ENCODE measurements around the gene RAB6A. TPM values are rescaled to one million over a fixed set of nuclear protein-coding genes. Genes with fewer than 3 reads are reported as not detected.

Gene RAB6A
- total and polyA plus RNA-seq, 2 donors (not counting 3 experiments of a cell fraction or from before 2014, with no cell fraction given) = 45.0 to 130 TPM

GRCh38 chr11:73651252-73651651, 109.6 kb downstream of the RAB6A start:
- H3K4me1 ChIP-seq (ENCODE audit: control insufficient read depth, extremely low read depth, insufficient read depth, low read length) = no peaks in the 10 kb centered on the region
- H3K9me3 ChIP-seq (replicated peaks; ENCODE audit: control insufficient read depth, insufficient read depth, low read length) = no peaks in the 10 kb centered on the region
- dilution Hi-C loops (cut with MboI; ENCODE audit: extremely low pct_ligation_motif_present, low sequenced_read_pairs) = no loop called here
- intact Hi-C loops (cut with micrococcal nuclease) = no loop called here
- DNase-seq (ENCODE audit: low read depth, low spot score) = no peak
- POLR2A ChIA-PET = no interaction called here
- no peak overlapping the region for H3K4me3 ChIP-seq (replicated peaks in 1 of 3; ENCODE audit: insufficient read depth in 1 of 3, low read depth in 1 of 3, low read length in 3 of 3)
- no peak overlapping the region for H3K9ac ChIP-seq (replicated peaks; ENCODE audit: extremely low read depth, insufficient read depth, low read length)
- H3K36me3 ChIP-seq (ENCODE audit: control insufficient read depth in 2 of 2, extremely low read depth in 1 of 2, insufficient read depth in 2 of 2, low read length in 2 of 2) = no peaks in the 10 kb centered on the region
- CTCF ChIA-PET = interaction anchor here (3.3 kb wide), 1 partner anchor 9 kb away, joined by 13 read pairs; no protein-coding TSS in a partner anchor
- no peak for FAIRE-seq
- H2AFZ ChIP-seq (ENCODE audit: low read depth, low read length) = no peak overlapping the region
- H3K79me2 ChIP-seq (ENCODE audit: control insufficient read depth, insufficient read depth, low read length) = no peaks in the 10 kb centered on the region
- no TSS peak for BruUV-seq (replicated peaks)
- no peak overlapping the region for H3K4me2 ChIP-seq (ENCODE audit: insufficient read depth, low read length)
- no peaks in the 10 kb centered on the region for H4K20me1 ChIP-seq (replicated peaks; ENCODE audit: control insufficient read depth, extremely low read depth, insufficient read depth, low read length)
- H3K27ac ChIP-seq (ENCODE audit: insufficient read depth, low read depth, low read length) = no peak overlapping the region
- TF ChIP-seq JUN (IDR thresholded peaks at IDR 0.05; ENCODE audit: borderline replicate concordance, insufficient read depth, insufficient read length, low read depth) = no peak
- no peak for TF ChIP-seq POLR2AphosphoS5 (IDR thresholded peaks at IDR 0.05; ENCODE audit: insufficient read depth, low read depth, low read length)
- no peak for TF ChIP-seq FOS (IDR thresholded peaks at IDR 0.05; ENCODE audit: borderline replicate concordance, insufficient read depth, low read length)
- no peak for TF ChIP-seq MAX (IDR thresholded peaks at IDR 0.05; ENCODE audit: insufficient read depth, insufficient read length)
- TF ChIP-seq EZH2 (IDR thresholded peaks at IDR 0.05; ENCODE audit: borderline replicate concordance, low read depth, low read length, severe bottlenecking) = no peak
- peaks cover 0 to 10% of the 10 kb centered on the region in 2 experiments for H3K27me3 ChIP-seq (ENCODE audit: control insufficient read depth in 2 of 2, insufficient read depth in 2 of 2, low read length in 2 of 2)
- H3K9me1 ChIP-seq (replicated peaks; ENCODE audit: control insufficient read depth, extremely low read depth, insufficient read depth, low read length) = no peaks in the 10 kb centered on the region

- Histone ChIP-seq H3K36me3 (ENCODE audit: control insufficient read depth in 2 of 2, extremely low read depth in 1 of 2, insufficient read depth in 2 of 2, low read length in 2 of 2) (no peaks in the 10 kb centered on the region), H2AFZ (ENCODE audit: low read depth, low read length) (no peak overlapping the region), H3K79me2 (ENCODE audit: control insufficient read depth, insufficient read depth, low read length) (no peaks in the 10 kb centered on the region), H3K4me2 (ENCODE audit: insufficient read depth, low read length) (no peak overlapping the region), H3K4me1 (ENCODE audit: control insufficient read depth, extremely low read depth, insufficient read depth, low read length) (no peaks in the 10 kb centered on the region), H3K9me1 (replicated peaks; ENCODE audit: control insufficient read depth, extremely low read depth, insufficient read depth, low read length) (no peaks in the 10 kb centered on the region), H3K27me3 (ENCODE audit: control insufficient read depth in 2 of 2, insufficient read depth in 2 of 2, low read length in 2 of 2) (peaks cover 5 to 19% of the 10 kb centered on the region in 2 experiments), H3K4me3 (replicated peaks in 1 of 3; ENCODE audit: insufficient read depth in 1 of 3, low read depth in 1 of 3, low read length in 3 of 3) (no peak overlapping the region), H4K20me1 (replicated peaks; ENCODE audit: control insufficient read depth, extremely low read depth, insufficient read depth, low read length) (no peaks in the 10 kb centered on the region), H3K9ac (replicated peaks; ENCODE audit: extremely low read depth, insufficient read depth, low read length) (no peak overlapping the region), H3K9me3 (replicated peaks; ENCODE audit: control insufficient read depth, insufficient read depth, low read length) (no peaks in the 10 kb centered on the region), H3K27ac (ENCODE audit: insufficient read depth, low read depth, low read length) (no peak overlapping the region)
- dilution Hi-C loops (cut with MboI; ENCODE audit: extremely low pct_ligation_motif_present, low sequenced_read_pairs) = no loop called here
- BruUV-seq (replicated peaks) = no TSS peak
- ChIA-PET POLR2A (no interaction called here), CTCF (interaction anchor here (0.9 to 3.3 kb wide), 3 partner anchors 10 to 299 kb away, joined by 3 to 21 read pairs (median 13); no protein-coding TSS in a partner anchor)
- TF ChIP-seq MAX (IDR thresholded peaks at IDR 0.05; ENCODE audit: insufficient read depth, insufficient read length) (no peak), POLR2A (IDR thresholded peaks at IDR 0.05; ENCODE audit: low read depth, low read length) (no peak), EZH2 (IDR thresholded peaks at IDR 0.05; ENCODE audit: borderline replicate concordance, low read depth, low read length, severe bottlenecking) (no peak), FOS (IDR thresholded peaks at IDR 0.05; ENCODE audit: borderline replicate concordance, insufficient read depth, low read length) (no peak), GATA2 (IDR thresholded peaks at IDR 0.05; ENCODE audit: insufficient read depth, insufficient read length, low read depth, low read length) (no peak), JUN (IDR thresholded peaks at IDR 0.05; ENCODE audit: borderline replicate concordance, insufficient read depth, insufficient read length, low read depth) (no peak), CTCF (IDR thresholded peaks at IDR 0.05; ENCODE audit: extremely low read depth in 1 of 2, insufficient read depth in 1 of 2, low read depth in 1 of 2, low read length in 2 of 2) (no peak)
- FAIRE-seq = no peak
- DNase-seq (ENCODE audit: low read depth, low spot score) = no peak
- intact Hi-C loops (cut with micrococcal nuclease) = no loop called here
These were observed 110.5 kb downstream of the RAB6A start for GRCh38 chr11:73650400-73650799.
